Neural cell (in vitro differentiated cells): Measurements from ENCODE around the gene MARVELD1.

Source experiments
- EZH2 ChIP-seq: fragments of 200-600, 300-800 bp; shearing (Covaris generic), sonication (generic); IDR thresholded peaks from 2 replicates; pipeline ENCODE4 v1.6.1; 2014; ENCODE audit warnings: antibody characterized with exemption, low read length, borderline replicate concordance, mild to moderate bottlenecking; ENCODE audit not compliant: insufficient read depth, poor library complexity, severe bottlenecking
- TAF1 ChIP-seq: IDR thresholded peaks from 2 replicates; pipeline ENCODE4 v1.6.1; 2012; ENCODE audit warnings: low read depth

DNA sequence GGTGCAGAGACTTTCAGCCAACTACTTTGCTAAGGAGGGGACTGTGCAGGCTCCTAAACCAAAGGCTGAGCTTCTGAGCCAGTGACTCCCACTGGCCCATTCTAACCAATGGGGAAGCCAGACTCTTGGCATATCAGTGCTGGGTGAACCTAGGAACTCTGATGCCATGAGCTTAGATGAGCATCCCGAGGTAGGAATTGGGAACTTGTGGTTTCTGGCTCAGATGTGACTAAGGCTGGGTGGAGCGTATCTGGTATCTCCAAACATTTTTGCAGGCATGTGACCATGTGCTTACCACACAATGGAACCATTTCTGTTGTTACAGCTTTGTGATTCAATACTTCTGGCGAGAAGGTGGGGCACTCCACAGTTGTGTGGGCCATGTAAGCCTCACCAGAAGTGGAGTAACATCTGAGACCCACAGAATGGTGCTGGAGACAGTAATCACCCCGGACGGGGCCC is 23.9 kb upstream of the MARVELD1 start:
- TF ChIP-seq EZH2 (no peak), TAF1 (no peak)
